Measurements from ENCODE around the gene PCDHB9.

GRCh38 chr5:141186897-141187512, at the start of gene PCDHB9:
- TF ChIP-seq CTCF (IDR thresholded peaks at IDR 0.05; ENCODE audit: low read depth, low read length, missing input control) (no peak), MAX (IDR thresholded peaks at IDR 0.05) (no peak), ATF3 (IDR thresholded peaks at IDR 0.05) (no peak), JUND (IDR thresholded peaks at IDR 0.05) (no peak)
- TF ChIP-seq, protein P1, sequence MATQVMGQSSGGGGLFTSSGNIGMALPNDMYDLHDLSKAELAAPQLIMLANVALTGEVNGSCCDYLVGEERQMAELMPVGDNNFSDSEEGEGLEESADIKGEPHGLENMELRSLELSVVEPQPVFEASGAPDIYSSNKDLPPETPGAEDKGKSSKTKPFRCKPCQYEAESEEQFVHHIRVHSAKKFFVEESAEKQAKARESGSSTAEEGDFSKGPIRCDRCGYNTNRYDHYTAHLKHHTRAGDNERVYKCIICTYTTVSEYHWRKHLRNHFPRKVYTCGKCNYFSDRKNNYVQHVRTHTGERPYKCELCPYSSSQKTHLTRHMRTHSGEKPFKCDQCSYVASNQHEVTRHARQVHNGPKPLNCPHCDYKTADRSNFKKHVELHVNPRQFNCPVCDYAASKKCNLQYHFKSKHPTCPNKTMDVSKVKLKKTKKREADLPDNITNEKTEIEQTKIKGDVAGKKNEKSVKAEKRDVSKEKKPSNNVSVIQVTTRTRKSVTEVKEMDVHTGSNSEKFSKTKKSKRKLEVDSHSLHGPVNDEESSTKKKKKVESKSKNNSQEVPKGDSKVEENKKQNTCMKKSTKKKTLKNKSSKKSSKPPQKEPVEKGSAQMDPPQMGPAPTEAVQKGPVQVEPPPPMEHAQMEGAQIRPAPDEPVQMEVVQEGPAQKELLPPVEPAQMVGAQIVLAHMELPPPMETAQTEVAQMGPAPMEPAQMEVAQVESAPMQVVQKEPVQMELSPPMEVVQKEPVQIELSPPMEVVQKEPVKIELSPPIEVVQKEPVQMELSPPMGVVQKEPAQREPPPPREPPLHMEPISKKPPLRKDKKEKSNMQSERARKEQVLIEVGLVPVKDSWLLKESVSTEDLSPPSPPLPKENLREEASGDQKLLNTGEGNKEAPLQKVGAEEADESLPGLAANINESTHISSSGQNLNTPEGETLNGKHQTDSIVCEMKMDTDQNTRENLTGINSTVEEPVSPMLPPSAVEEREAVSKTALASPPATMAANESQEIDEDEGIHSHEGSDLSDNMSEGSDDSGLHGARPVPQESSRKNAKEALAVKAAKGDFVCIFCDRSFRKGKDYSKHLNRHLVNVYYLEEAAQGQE (IDR thresholded peaks at IDR 0.05): no peak

Data from liver (tissue), 3 donors.